Prostate gland (tissue), 2 donors: ENCODE measurements around the gene IMPDH2.

Source experiments
- CTCF ChIP-seq, 4 experiments: fragments of 200-600 bp in 2 of 4; fragments of 450-650 bp in 2 of 4; sonication (generic) in 2 of 4; IDR thresholded peaks; 1 replicate in 3 of 4; 2 replicates in 1 of 4; pipeline ENCODE4 v1.5.1; 2016 to 2019; ENCODE audit warnings: antibody characterized with exemption in 4 of 4, mild to moderate bottlenecking in 2 of 4, moderate library complexity in 2 of 4
- POLR2AphosphoS5 ChIP-seq: sonication (generic); formaldehyde crosslinking; IDR thresholded peaks from one replicate; pipeline ENCODE4 v1.6.1; 2017; ENCODE audit warnings: antibody characterized with exemption

GRCh38 chr3:49013113-49013737 lies 16.0 kb downstream of the IMPDH2 start:
- TF ChIP-seq POLR2AphosphoS5, result no peak
- TF ChIP-seq CTCF (IDR thresholded peaks at IDR 0.05), result no peak
